ENCODE data around the gene GNE. TPM values are rescaled to one million over a fixed set of nuclear protein-coding genes. Genes with fewer than 3 reads are reported as not detected.

GNE gene
- total and polyA plus RNA-seq, 9 of the 15 experiments (the other 6 are each of a cell fraction or from before 2014, with no cell fraction given): 5.1 to 18.6 (median 12.0) TPM

DNA sequence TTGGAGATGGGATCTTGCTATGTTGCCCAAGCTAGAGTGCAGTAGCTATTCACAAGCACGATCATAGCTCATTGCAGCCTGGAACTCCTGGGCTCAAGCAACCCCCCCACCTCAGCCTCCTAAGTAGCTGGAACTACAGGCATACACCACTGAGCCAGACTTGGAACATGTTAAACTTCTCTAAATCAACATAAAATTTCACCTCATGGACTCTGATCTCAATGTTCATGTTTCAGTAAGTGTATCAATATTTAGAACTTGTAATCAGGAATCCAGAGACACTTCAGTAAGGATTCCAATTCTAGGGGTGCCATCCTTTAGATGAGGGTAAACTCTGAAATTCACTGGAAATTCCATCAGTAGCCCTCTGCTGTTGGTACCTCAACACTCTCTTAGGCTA, 6.8 kb downstream of the GNE start:
- WGBS (ENCODE audit: insufficient coverage, low coverage, missing lambda C conversion rate): 40% methylated on average over 1 of the region's 1 CpG
- intact Hi-C loops (cut with micrococcal nuclease): no loop called here
- Histone ChIP-seq H3K9me3 (replicated peaks; ENCODE audit: control insufficient read depth, insufficient read depth, low read depth, low read length) (no peaks in the 10 kb centered on the region), H3K4me1 (replicated peaks in 1 of 2; ENCODE audit: control insufficient read depth in 2 of 2, insufficient read depth in 2 of 2, low read length in 2 of 2) (no peaks in the 10 kb centered on the region; a peak in 1 of 5 replicates), H3K79me2 (ENCODE audit: control insufficient read depth, insufficient read depth, low read length) (peaks cover 12% of the 10 kb centered on the region), H3K4me3 (no peak overlapping the region), H3K27ac (ENCODE audit: extremely low read depth, low read depth, low read length) (no peak overlapping the region), H2AFZ (ENCODE audit: low read depth, low read length) (no peak overlapping the region), H3K4me2 (ENCODE audit: insufficient read depth, low read length) (no peak overlapping the region), H3K9me1 (ENCODE audit: control insufficient read depth, insufficient read depth, low read length) (no peaks in the 10 kb centered on the region), H4K20me1 (replicated peaks; ENCODE audit: control insufficient read depth, insufficient read depth, low read length) (no peaks in the 10 kb centered on the region), H3K9ac (ENCODE audit: insufficient read depth in 1 of 2, low read depth in 2 of 2, low read length in 2 of 2) (no peak overlapping the region), H3K27me3 (ENCODE audit: control insufficient read depth in 2 of 2, insufficient read depth in 2 of 2, low read length in 2 of 2) (no peaks in the 10 kb centered on the region), H3K36me3 (ENCODE audit: control insufficient read depth, insufficient read depth, low read length) (peaks cover 12% of the 10 kb centered on the region; the same call in 1 of the 3 replicates)
- ATAC-seq (no peak), FAIRE-seq (no peak), DNase-seq (ENCODE audit: extremely low read depth in 1 of 4, low spot score in 3 of 4) (no peak)
- ChIA-PET CTCF (ENCODE audit: low intra/inter-chr PET ratio) (no interaction called here), POLR2A (no interaction called here)
- BruUV-seq (replicated peaks): no TSS peak
- in situ Hi-C loops (cut with MboI): loop anchor here (5.0 kb wide), 1 partner anchor 71 kb away; no protein-coding TSS in a partner anchor
- TF ChIP-seq RAD21 (CRISPR knock-in tag; conservative IDR thresholded peaks at IDR 0.05 in 1 of 2, IDR thresholded peaks at IDR 0.05 in 1 of 2) (no peak), ZNF232 (CRISPR knock-in tag; IDR thresholded peaks at IDR 0.05) (no peak), TSC22D4 (tag; IDR thresholded peaks at IDR 0.05) (no peak), ZNF224 (CRISPR knock-in tag; IDR thresholded peaks at IDR 0.05) (no peak), HDAC8 (tag; IDR thresholded peaks at IDR 0.05) (no peak), CBX1 (IDR thresholded peaks at IDR 0.05; ENCODE audit: low read depth) (no peak), JUND (IDR thresholded peaks at IDR 0.05; ENCODE audit: borderline replicate concordance, low read depth, low read length) (no peak), JUND (tag; IDR thresholded peaks at IDR 0.05; ENCODE audit: borderline replicate concordance, low read depth, low read length) (no peak), TEAD1 (CRISPR knock-in tag; IDR thresholded peaks at IDR 0.05) (no peak), GATAD2A (IDR thresholded peaks at IDR 0.05) (no peak), CC2D1A (IDR thresholded peaks at IDR 0.05) (no peak)
- TF ChIP-seq, protein P1, sequence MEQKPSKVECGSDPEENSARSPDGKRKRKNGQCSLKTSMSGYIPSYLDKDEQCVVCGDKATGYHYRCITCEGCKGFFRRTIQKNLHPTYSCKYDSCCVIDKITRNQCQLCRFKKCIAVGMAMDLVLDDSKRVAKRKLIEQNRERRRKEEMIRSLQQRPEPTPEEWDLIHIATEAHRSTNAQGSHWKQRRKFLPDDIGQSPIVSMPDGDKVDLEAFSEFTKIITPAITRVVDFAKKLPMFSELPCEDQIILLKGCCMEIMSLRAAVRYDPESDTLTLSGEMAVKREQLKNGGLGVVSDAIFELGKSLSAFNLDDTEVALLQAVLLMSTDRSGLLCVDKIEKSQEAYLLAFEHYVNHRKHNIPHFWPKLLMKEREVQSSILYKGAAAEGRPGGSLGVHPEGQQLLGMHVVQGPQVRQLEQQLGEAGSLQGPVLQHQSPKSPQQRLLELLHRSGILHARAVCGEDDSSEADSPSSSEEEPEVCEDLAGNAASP (IDR thresholded peaks at IDR 0.05): no peak
- TF ChIP-seq, protein P2, sequence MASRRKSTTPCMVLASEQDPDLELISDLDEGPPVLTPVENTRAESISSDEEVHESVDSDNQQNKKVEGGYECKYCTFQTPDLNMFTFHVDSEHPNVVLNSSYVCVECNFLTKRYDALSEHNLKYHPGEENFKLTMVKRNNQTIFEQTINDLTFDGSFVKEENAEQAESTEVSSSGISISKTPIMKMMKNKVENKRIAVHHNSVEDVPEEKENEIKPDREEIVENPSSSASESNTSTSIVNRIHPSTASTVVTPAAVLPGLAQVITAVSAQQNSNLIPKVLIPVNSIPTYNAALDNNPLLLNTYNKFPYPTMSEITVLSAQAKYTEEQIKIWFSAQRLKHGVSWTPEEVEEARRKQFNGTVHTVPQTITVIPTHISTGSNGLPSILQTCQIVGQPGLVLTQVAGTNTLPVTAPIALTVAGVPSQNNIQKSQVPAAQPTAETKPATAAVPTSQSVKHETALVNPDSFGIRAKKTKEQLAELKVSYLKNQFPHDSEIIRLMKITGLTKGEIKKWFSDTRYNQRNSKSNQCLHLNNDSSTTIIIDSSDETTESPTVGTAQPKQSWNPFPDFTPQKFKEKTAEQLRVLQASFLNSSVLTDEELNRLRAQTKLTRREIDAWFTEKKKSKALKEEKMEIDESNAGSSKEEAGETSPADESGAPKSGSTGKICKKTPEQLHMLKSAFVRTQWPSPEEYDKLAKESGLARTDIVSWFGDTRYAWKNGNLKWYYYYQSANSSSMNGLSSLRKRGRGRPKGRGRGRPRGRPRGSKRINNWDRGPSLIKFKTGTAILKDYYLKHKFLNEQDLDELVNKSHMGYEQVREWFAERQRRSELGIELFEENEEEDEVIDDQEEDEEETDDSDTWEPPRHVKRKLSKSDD (conservative IDR thresholded peaks at IDR 0.05; ENCODE audit: low read length): no peak
- TF ChIP-seq, protein P3, sequence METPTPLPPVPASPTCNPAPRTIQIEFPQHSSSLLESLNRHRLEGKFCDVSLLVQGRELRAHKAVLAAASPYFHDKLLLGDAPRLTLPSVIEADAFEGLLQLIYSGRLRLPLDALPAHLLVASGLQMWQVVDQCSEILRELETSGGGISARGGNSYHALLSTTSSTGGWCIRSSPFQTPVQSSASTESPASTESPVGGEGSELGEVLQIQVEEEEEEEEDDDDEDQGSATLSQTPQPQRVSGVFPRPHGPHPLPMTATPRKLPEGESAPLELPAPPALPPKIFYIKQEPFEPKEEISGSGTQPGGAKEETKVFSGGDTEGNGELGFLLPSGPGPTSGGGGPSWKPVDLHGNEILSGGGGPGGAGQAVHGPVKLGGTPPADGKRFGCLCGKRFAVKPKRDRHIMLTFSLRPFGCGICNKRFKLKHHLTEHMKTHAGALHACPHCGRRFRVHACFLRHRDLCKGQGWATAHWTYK (CRISPR knock-in tag; IDR thresholded peaks at IDR 0.05): no peak
- TF ChIP-seq, protein P4, sequence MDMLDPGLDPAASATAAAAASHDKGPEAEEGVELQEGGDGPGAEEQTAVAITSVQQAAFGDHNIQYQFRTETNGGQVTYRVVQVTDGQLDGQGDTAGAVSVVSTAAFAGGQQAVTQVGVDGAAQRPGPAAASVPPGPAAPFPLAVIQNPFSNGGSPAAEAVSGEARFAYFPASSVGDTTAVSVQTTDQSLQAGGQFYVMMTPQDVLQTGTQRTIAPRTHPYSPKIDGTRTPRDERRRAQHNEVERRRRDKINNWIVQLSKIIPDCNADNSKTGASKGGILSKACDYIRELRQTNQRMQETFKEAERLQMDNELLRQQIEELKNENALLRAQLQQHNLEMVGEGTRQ (CRISPR knock-in tag; IDR thresholded peaks at IDR 0.05): no peak
- TF ChIP-seq, protein P5, sequence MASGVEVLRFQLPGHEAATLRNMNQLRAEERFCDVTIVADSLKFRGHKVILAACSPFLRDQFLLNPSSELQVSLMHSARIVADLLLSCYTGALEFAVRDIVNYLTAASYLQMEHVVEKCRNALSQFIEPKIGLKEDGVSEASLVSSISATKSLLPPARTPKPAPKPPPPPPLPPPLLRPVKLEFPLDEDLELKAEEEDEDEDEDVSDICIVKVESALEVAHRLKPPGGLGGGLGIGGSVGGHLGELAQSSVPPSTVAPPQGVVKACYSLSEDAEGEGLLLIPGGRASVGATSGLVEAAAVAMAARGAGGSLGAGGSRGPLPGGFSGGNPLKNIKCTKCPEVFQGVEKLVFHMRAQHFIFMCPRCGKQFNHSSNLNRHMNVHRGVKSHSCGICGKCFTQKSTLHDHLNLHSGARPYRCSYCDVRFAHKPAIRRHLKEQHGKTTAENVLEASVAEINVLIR (CRISPR knock-in tag; IDR thresholded peaks at IDR 0.05): no peak

All from K562 (cell line).